Measurements from ENCODE around the gene PIK3CB. TPM values are rescaled to one million over a fixed set of nuclear protein-coding genes. Genes with fewer than 3 reads are reported as not detected.
"Not testable (repeated sequence)": the region's sequence is repeated elsewhere in the genome, so short reads cannot be mapped to it uniquely, and the experiment has no call there.

The PIK3CB gene
- total and polyA plus RNA-seq, 5 experiments from 2014 or later: 8.9 to 34.2 (median 13.4) TPM

- H3K9me3 Mint-ChIP-seq: no peaks in the 10 kb centered on the region
- no peak overlapping the region for H3K27ac Mint-ChIP-seq
- no peak for ATAC-seq
- H3K36me3 Mint-ChIP-seq: peaks cover 7 to 77% (median 32%) of the 10 kb centered on the region in 3 donors
- peaks cover 0 to 25% (median 0%) of the 10 kb centered on the region in 4 donors for H3K4me1 Mint-ChIP-seq
- H3K27me3 Mint-ChIP-seq: no peaks in the 10 kb centered on the region
- H3K4me3 Mint-ChIP-seq: no peak overlapping the region
- POLR2A ChIA-PET: no interaction called here
- no peak for DNase-seq
Observed at GRCh38 chr3:138684396-138684795, 150.3 kb downstream of the PIK3CB start.

- Mint-ChIP-seq H3K36me3 (peaks cover 7 to 73% (median 36%) of the 10 kb centered on the region in 3 donors), H3K27ac (no peak overlapping the region), H3K27me3 (no peaks in the 10 kb centered on the region), H3K9me3 (no peaks in the 10 kb centered on the region), H3K4me1 (peaks cover 0 to 13% (median 0%) of the 10 kb centered on the region in 4 donors), H3K4me3 (no peak overlapping the region)
- no peak for ATAC-seq
- no peak for DNase-seq
- POLR2A ChIA-PET: no interaction called here
Observed at GRCh38 chr3:138682648-138683047, 152.1 kb downstream of the PIK3CB start.

GRCh38 chr3:138681463-138682220 lies 153.1 kb downstream of the PIK3CB start:
- Mint-ChIP-seq H3K36me3 (peaks cover 7 to 71% (median 39%) of the 10 kb centered on the region in 3 donors), H3K4me1 (peaks cover 0 to 3% (median 0%) of the 10 kb centered on the region in 4 donors), H3K9me3 (peaks cover 0 to 4% (median 0%) of the 10 kb centered on the region in 9 donors), H3K27me3 (no peaks in the 10 kb centered on the region), H3K27ac (no peak overlapping the region), H3K4me3 (no peak overlapping the region)
- ATAC-seq (no peak), DNase-seq (no peak)
- POLR2A ChIA-PET: no interaction called here

- POLR2A ChIA-PET, H3K4me1 Mint-ChIP-seq, H3K4me3 Mint-ChIP-seq, H3K27me3 Mint-ChIP-seq, H3K27ac Mint-ChIP-seq, ATAC-seq, DNase-seq, H3K9me3 Mint-ChIP-seq: not testable (repeated sequence)
- peaks cover 7 to 74% (median 45%) of the 10 kb centered on the region in 3 donors for H3K36me3 Mint-ChIP-seq
Observed at GRCh38 chr3:138680974-138681373, 153.8 kb downstream of the PIK3CB start.

GRCh38 chr3:138678874-138679392 lies 155.8 kb downstream of the PIK3CB start:
- DNase-seq (no peak), ATAC-seq (no peak)
- Mint-ChIP-seq H3K9me3 (peaks cover 5 to 27% (median 16%) of the 10 kb centered on the region in 9 donors), H3K36me3 (peaks cover 17 to 84% (median 62%) of the 10 kb centered on the region in 3 donors), H3K27ac (no peak overlapping the region), H3K4me3 (no peak overlapping the region), H3K4me1 (no peaks in the 10 kb centered on the region), H3K27me3 (no peaks in the 10 kb centered on the region)
- POLR2A ChIA-PET: no interaction called here

- peaks cover 17 to 84% (median 61%) of the 10 kb centered on the region in 3 donors for H3K36me3 Mint-ChIP-seq
- no peak overlapping the region for H3K27ac Mint-ChIP-seq
- DNase-seq (no peak), ATAC-seq (no peak)
- no peak overlapping the region for H3K4me3 Mint-ChIP-seq
- POLR2A ChIA-PET: no interaction called here
- H3K4me1 Mint-ChIP-seq: no peaks in the 10 kb centered on the region
- peaks cover 5 to 27% (median 16%) of the 10 kb centered on the region in 9 donors for H3K9me3 Mint-ChIP-seq
- H3K27me3 Mint-ChIP-seq: no peaks in the 10 kb centered on the region
Observed at GRCh38 chr3:138678086-138678485, 156.6 kb downstream of the PIK3CB start.

GRCh38 chr3:138675393-138675792 lies 159.3 kb downstream of the PIK3CB start:
- Mint-ChIP-seq H3K27ac (no peak overlapping the region), H3K27me3 (no peaks in the 10 kb centered on the region), H3K9me3 (peaks cover 5 to 27% (median 16%) of the 10 kb centered on the region in 9 donors), H3K36me3 (peaks cover 10 to 77% (median 52%) of the 10 kb centered on the region in 3 donors), H3K4me3 (no peak overlapping the region), H3K4me1 (no peaks in the 10 kb centered on the region)
- POLR2A ChIA-PET: no interaction called here
- DNase-seq: no peak
- ATAC-seq: no peak

- Mint-ChIP-seq H3K4me1 (no peaks in the 10 kb centered on the region), H3K4me3 (no peak overlapping the region), H3K27me3 (no peaks in the 10 kb centered on the region), H3K36me3 (peaks cover 10 to 82% (median 48%) of the 10 kb centered on the region in 3 donors), H3K27ac (no peak overlapping the region), H3K9me3 (peaks cover 5 to 27% (median 16%) of the 10 kb centered on the region in 9 donors)
- ATAC-seq: no peak
- DNase-seq: no peak
- POLR2A ChIA-PET: no interaction called here
Observed at GRCh38 chr3:138673641-138674530, 160.8 kb downstream of the PIK3CB start.

- Mint-ChIP-seq H3K27me3 (no peaks in the 10 kb centered on the region), H3K4me1 (no peaks in the 10 kb centered on the region), H3K36me3 (peaks cover 6 to 79% (median 40%) of the 10 kb centered on the region in 3 donors), H3K4me3 (no peak overlapping the region), H3K27ac (no peak overlapping the region), H3K9me3 (peaks cover 2 to 12% (median 8%) of the 10 kb centered on the region in 9 donors)
- DNase-seq (no peak), ATAC-seq (no peak)
- POLR2A ChIA-PET: no interaction called here
Observed at GRCh38 chr3:138670407-138670806, 164.3 kb downstream of the PIK3CB start.

- H3K36me3 Mint-ChIP-seq: peaks cover 14 to 79% (median 46%) of the 10 kb centered on the region in 3 donors
- peak overlapping the region in 1 of 10 donors; percentile 2 for H3K27ac Mint-ChIP-seq
- ATAC-seq (no peak), DNase-seq (no peak)
- no peaks in the 10 kb centered on the region for H3K27me3 Mint-ChIP-seq
- POLR2A ChIA-PET: no interaction called here
- no peak overlapping the region for H3K4me3 Mint-ChIP-seq
- no peaks in the 10 kb centered on the region for H3K4me1 Mint-ChIP-seq
- no peaks in the 10 kb centered on the region for H3K9me3 Mint-ChIP-seq
Observed at GRCh38 chr3:138668107-138668506, 166.6 kb downstream of the PIK3CB start.

GRCh38 chr3:138657508-138657907 lies 177.2 kb downstream of the PIK3CB start:
- no peak for DNase-seq
- H3K27ac Mint-ChIP-seq: no peak overlapping the region
- no peaks in the 10 kb centered on the region for H3K9me3 Mint-ChIP-seq
- POLR2A ChIA-PET: no interaction called here
- H3K27me3 Mint-ChIP-seq: no peaks in the 10 kb centered on the region
- no peaks in the 10 kb centered on the region for H3K4me1 Mint-ChIP-seq
- no peak for ATAC-seq
- H3K36me3 Mint-ChIP-seq: peaks cover 25 to 71% (median 56%) of the 10 kb centered on the region in 3 donors
- no peak overlapping the region for H3K4me3 Mint-ChIP-seq

- Mint-ChIP-seq H3K9me3 (peaks cover 0 to 19% (median 6%) of the 10 kb centered on the region in 9 donors), H3K4me3 (no peak overlapping the region), H3K27me3 (no peaks in the 10 kb centered on the region), H3K36me3 (peaks cover 38 to 88% (median 81%) of the 10 kb centered on the region in 3 donors), H3K4me1 (no peaks in the 10 kb centered on the region), H3K27ac (no peak overlapping the region)
- POLR2A ChIA-PET: no interaction called here
- DNase-seq (no peak), ATAC-seq (no peak)
Observed at GRCh38 chr3:138653567-138653966, 181.2 kb downstream of the PIK3CB start.

- Mint-ChIP-seq H3K4me3 (no peak overlapping the region), H3K27ac (no peak overlapping the region), H3K36me3 (peaks cover 28 to 59% (median 52%) of the 10 kb centered on the region in 3 donors), H3K9me3 (peaks cover 14 to 59% (median 26%) of the 10 kb centered on the region in 9 donors), H3K27me3 (no peaks in the 10 kb centered on the region), H3K4me1 (no peaks in the 10 kb centered on the region)
- DNase-seq (no peak), ATAC-seq (no peak)
- POLR2A ChIA-PET: no interaction called here
Observed at GRCh38 chr3:138649134-138649533, 185.6 kb downstream of the PIK3CB start.

Measured in naive thymus-derived CD8-positive, alpha-beta T cell (primary cell).